Lung (tissue), 12 donors: ENCODE data around the gene NPM3. TPM values are rescaled to one million over a fixed set of nuclear protein-coding genes. Genes with fewer than 3 reads are reported as not detected.

Experiments used
- ATAC-seq: fragments of 200-7000 bp; cut with Tn5 transposase; one replicate; pipeline ENCODE4 v1.9.1; 2020; ENCODE audit warnings: moderate number of reproducible peaks; ENCODE audit not compliant: insufficient read depth, low FRiP score
- DNase-seq, 3 donors: peaks; one replicate each; pipeline ENCODE4 v3.0.0-alpha.2; 2013 to 2017
- H3K27ac ChIP-seq, 2 donors: one replicate each; pipeline ENCODE4 v1.5.1; 2013; ENCODE audit warnings: mild to moderate bottlenecking in 2 of 2, moderate library complexity in 2 of 2, control low read depth in 1 of 2, inconsistent platforms in 1 of 2, low read depth in 1 of 2, low read length in 1 of 2
- H3K27me3 ChIP-seq, 3 donors: one replicate each; pipeline ENCODE4 v1.5.1; 2013; ENCODE audit warnings: low read length in 2 of 3; ENCODE audit not compliant: control insufficient read depth in 3 of 3, insufficient read depth in 3 of 3
- H3K36me3 ChIP-seq, 4 donors: one replicate each; pipeline ENCODE4 v1.5.1; 2013; ENCODE audit warnings: low read length in 4 of 4, mild to moderate bottlenecking in 1 of 4, moderate library complexity in 1 of 4; ENCODE audit not compliant: control insufficient read depth in 4 of 4, insufficient read depth in 4 of 4
- H3K4me1 ChIP-seq, 5 donors: one replicate each; pipeline ENCODE4 v1.5.1; 2013; ENCODE audit warnings: low read length in 5 of 5, mild to moderate bottlenecking in 2 of 5, moderate library complexity in 1 of 5; ENCODE audit not compliant: control insufficient read depth in 5 of 5, insufficient read depth in 5 of 5
- H3K4me3 ChIP-seq: one replicate; pipeline ENCODE4 v1.5.1; 2013; ENCODE audit warnings: mild to moderate bottlenecking, control low read depth, moderate library complexity
- H3K9ac ChIP-seq, 2 donors: one replicate each; pipeline ENCODE4 v1.5.1; 2013; ENCODE audit warnings: low read length in 2 of 2, control low read depth in 1 of 2; ENCODE audit not compliant: insufficient read depth in 1 of 2
- H3K9me3 ChIP-seq, 4 donors: one replicate each; pipeline ENCODE4 v1.5.1; 2013; ENCODE audit warnings: low read length in 3 of 4, mild to moderate bottlenecking in 1 of 4, moderate library complexity in 1 of 4; ENCODE audit not compliant: control insufficient read depth in 4 of 4, insufficient read depth in 3 of 4
- WGBS, 2 donors: extraction: QIAGEN DNeasy Blood & Tissue Kit; methylation state at CpG; one replicate each; pipeline ENCODE4 v1.1.7; 2013; 5-methylcytosine and 5-hydroxymethylcytosine counted together
- polyA plus RNA-seq, 2 donors: library from polyadenylated mRNA; stranded (reverse); fragments of 200-250 nt; gene quantifications; one replicate each; pipeline ENCODE4 v1.2.1, GENCODE V29; 2013
- total RNA-seq, 2 donors: library from RNA; depleted of rRNA in 1 of 2; stranded (reverse); fragments of >200 nt in 1 of 2; gene quantifications; one replicate each; pipeline ENCODE4 v1.2.1, GENCODE V29; 2014 to 2021
- TF ChIP-seq, protein P1 (sequence below): IDR thresholded peaks from 2 replicates; pipeline ENCODE4 v1.5.1; 2012; ENCODE audit warnings: mild to moderate bottlenecking; ENCODE audit errors: control extremely low read depth, extremely low read depth
- donor health status: control.
- donor health status: control.
- donor health status: Bipolar disorder and iron deficiency.
- donor health status: healthy.
- donor health status: DM: yes; HTN: yes; CAD: no.

NPM3 gene
- total and polyA plus RNA-seq, 4 donors: 18.1 to 36.3 (median 24.2) TPM

DNA sequence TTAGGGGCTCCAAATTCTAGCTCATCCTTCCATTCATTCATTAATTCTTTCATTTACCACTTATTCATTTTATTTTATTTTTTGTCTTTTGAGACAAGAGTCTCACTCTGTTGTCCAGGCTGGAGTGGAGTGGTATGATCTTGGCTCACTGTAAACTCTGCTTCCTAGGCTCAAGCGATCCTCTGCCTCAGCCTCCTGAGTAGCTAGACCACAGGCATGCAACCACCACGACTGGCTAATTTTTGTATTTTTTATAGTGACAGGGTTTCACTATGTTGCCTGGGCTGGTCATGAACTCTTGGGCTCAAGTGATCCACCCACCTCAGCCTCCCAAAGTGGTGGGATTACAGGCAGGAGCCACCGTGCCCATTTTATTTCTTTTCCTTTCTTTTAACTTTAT, 39.0 kb downstream of the NPM3 start:
- H3K9me3 ChIP-seq: no peaks in the 10 kb centered on the region
- H3K9ac ChIP-seq: no peak overlapping the region
- no peak overlapping the region for H3K4me3 ChIP-seq
- ATAC-seq (no peak), DNase-seq (no peak)
- H3K27me3 ChIP-seq: peaks cover 0 to 3% (median 0%) of the 10 kb centered on the region in 3 donors
- TF ChIP-seq, protein P1, sequence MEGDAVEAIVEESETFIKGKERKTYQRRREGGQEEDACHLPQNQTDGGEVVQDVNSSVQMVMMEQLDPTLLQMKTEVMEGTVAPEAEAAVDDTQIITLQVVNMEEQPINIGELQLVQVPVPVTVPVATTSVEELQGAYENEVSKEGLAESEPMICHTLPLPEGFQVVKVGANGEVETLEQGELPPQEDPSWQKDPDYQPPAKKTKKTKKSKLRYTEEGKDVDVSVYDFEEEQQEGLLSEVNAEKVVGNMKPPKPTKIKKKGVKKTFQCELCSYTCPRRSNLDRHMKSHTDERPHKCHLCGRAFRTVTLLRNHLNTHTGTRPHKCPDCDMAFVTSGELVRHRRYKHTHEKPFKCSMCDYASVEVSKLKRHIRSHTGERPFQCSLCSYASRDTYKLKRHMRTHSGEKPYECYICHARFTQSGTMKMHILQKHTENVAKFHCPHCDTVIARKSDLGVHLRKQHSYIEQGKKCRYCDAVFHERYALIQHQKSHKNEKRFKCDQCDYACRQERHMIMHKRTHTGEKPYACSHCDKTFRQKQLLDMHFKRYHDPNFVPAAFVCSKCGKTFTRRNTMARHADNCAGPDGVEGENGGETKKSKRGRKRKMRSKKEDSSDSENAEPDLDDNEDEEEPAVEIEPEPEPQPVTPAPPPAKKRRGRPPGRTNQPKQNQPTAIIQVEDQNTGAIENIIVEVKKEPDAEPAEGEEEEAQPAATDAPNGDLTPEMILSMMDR: no peak
- no peaks in the 10 kb centered on the region for H3K4me1 ChIP-seq
- H3K27ac ChIP-seq: no peak overlapping the region
- H3K36me3 ChIP-seq: no peaks in the 10 kb centered on the region
- 80% methylated on average over 3 of the region's 3 CpGs for WGBS, 2 donors

DNA sequence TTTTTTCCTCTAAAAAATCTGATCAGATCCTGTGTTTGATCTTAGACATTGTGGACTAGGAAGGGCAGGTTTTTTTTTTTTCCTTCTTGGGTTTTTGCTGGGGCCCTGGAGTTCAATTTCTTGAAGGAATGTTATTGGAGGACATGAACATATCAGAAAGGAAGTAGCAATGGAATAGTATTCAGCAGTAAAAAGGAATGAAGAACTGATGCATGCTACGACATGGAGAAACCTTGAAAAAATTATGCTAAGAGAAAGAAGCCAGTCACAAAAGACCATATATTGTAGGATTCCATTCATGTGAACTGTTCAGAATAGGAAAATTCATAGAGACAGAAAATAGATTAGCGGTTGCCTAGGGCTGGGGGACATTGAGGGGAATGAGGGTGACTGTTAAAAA, 41.3 kb downstream of the NPM3 start:
- peaks cover 0 to 5% (median 0%) of the 10 kb centered on the region in 3 donors for H3K27me3 ChIP-seq
- TF ChIP-seq, protein P1: no peak
- H3K4me1 ChIP-seq: no peaks in the 10 kb centered on the region
- no peaks in the 10 kb centered on the region for H3K9me3 ChIP-seq
- ATAC-seq: no peak
- no peak overlapping the region for H3K4me3 ChIP-seq
- no peak for DNase-seq
- 47 to 49% methylated on average over 2 of the region's 2 CpGs for WGBS, 2 donors
- H3K9ac ChIP-seq: no peak overlapping the region
- H3K36me3 ChIP-seq: no peaks in the 10 kb centered on the region
- no peak overlapping the region for H3K27ac ChIP-seq

DNA sequence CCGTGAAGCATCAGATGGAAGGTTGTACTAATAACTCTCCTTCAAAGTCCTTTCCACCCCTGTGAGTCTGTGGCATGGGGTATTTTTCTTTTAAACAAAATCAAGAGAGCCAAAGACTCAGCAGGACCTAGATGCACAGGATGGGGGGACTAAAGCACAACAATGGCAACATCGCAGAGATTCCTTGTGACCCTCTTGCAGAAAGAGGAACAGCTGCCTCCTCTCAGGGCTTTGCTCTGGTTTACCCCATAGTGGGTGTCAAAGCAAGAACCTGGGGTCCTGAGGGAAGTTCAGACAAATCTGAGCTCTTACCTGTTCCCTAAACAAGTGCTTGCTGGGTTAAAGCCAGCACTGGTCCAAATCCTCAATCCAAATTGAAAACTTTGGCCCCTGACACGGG, 46.6 kb downstream of the NPM3 start:
- Histone ChIP-seq H3K4me1 (no peaks in the 10 kb centered on the region), H3K9me3 (no peaks in the 10 kb centered on the region), H3K9ac (no peak overlapping the region), H3K4me3 (no peak overlapping the region), H3K27ac (no peak overlapping the region), H3K36me3 (no peaks in the 10 kb centered on the region), H3K27me3 (peaks cover 0 to 5% (median 3%) of the 10 kb centered on the region in 3 donors)
- WGBS, 2 donors: 75 to 77% methylated on average over 3 of the region's 3 CpGs
- ATAC-seq (no peak), DNase-seq (no peak)
- TF ChIP-seq, protein P1: no peak

DNA sequence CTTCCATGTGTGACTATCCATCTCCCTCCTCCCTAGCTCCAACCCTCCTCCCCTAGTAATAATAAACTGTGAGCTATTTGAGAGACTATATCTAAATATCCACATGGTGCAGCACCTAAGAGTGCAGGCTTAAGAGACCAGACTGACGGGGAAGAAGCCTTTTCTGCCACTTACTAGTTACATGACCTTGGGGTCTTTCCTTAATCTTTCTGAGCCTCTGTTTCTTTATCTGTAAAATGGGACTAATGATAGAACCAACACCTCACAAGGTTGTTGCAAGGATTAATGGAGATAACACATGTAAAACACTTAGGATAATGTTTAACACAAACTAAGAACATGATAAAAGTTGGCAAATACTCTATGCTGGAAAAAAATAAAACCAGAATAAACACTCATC, 51.1 kb downstream of the NPM3 start:
- Histone ChIP-seq H3K36me3 (no peaks in the 10 kb centered on the region), H3K9ac (no peak overlapping the region), H3K27me3 (peaks cover 0 to 3% (median 0%) of the 10 kb centered on the region in 3 donors), H3K9me3 (no peaks in the 10 kb centered on the region), H3K27ac (no peak overlapping the region), H3K4me3 (no peak overlapping the region), H3K4me1 (no peaks in the 10 kb centered on the region)
- DNase-seq (no peak), ATAC-seq (no peak)
- 74% methylated on average over 1 of the region's 1 CpG for WGBS, 2 donors
- TF ChIP-seq, protein P1: no peak
